Breast epithelium (tissue), 4 donors: ENCODE measurements around the gene ARHGAP44. TPM values are rescaled to one million over a fixed set of nuclear protein-coding genes. Genes with fewer than 3 reads are reported as not detected.
"Not testable (repeated sequence)": the region's sequence is repeated elsewhere in the genome, so short reads cannot be mapped to it uniquely, and the experiment has no call there.

ENCODE experiments used
- DNase-seq, 2 donors: peaks; one replicate each; pipeline ENCODE4 v3.0.0-alpha.2; 2019; ENCODE audit warnings: low spot score in 2 of 2
- H3K27ac ChIP-seq, 2 donors: fragments of 200-600 bp; sonication (generic) in 1 of 2; one replicate each; pipeline ENCODE4 v1.5.1; 2016 to 2019; ENCODE audit warnings: mild to moderate bottlenecking in 1 of 2
- H3K27me3 ChIP-seq, 2 donors: fragments of 200-600 bp; sonication (generic) in 1 of 2; one replicate each; pipeline versions ENCODE4 v1.5.1 to v1.6.0; 2017 to 2019; ENCODE audit warnings: control low read depth in 1 of 2, mild to moderate bottlenecking in 1 of 2
- H3K36me3 ChIP-seq: fragments of 200-600 bp; one replicate; pipeline ENCODE4 v1.5.1; 2019
- H3K4me1 ChIP-seq, 2 donors: fragments of 200-600 bp; sonication (generic); one replicate each; pipeline ENCODE4 v1.5.1; 2016 to 2019; ENCODE audit warnings: control low read depth in 1 of 2
- H3K4me3 ChIP-seq, 3 donors: fragments of 200-600 bp; sonication (generic); 1 replicate in 2 of 3; 2 replicates in 1 of 3; pipeline ENCODE4 v1.5.1; 2016 to 2019; ENCODE audit warnings: mild to moderate bottlenecking in 3 of 3, moderate library complexity in 2 of 3
- H3K9me3 ChIP-seq, 2 donors: fragments of 200-600 bp; sonication (generic) in 1 of 2; one replicate each; pipeline ENCODE4 v1.5.1; 2016 to 2019; ENCODE audit warnings: control low read depth in 1 of 2
- POLR2A ChIP-seq: fragments of 450-650 bp; IDR thresholded peaks from one replicate; pipeline ENCODE4 v1.6.1; 2016; ENCODE audit warnings: antibody characterized with exemption, mild to moderate bottlenecking, moderate library complexity
- POLR2AphosphoS5 ChIP-seq, 3 donors: sonication (generic); formaldehyde crosslinking; IDR thresholded peaks; one replicate each; pipeline ENCODE4 v1.6.1; 2017; ENCODE audit warnings: antibody characterized with exemption in 3 of 3
- intact Hi-C: fragments of 100-400 bp; cut with DNase I; formaldehyde crosslinking; loops from one replicate; pipeline ENCODE4 v1.15.1; 2023; ENCODE audit warnings: low total_unique reads
- total RNA-seq, 3 donors: library from RNA; depleted of rRNA; stranded (reverse); fragments of >200 nt; gene quantifications; one replicate each; pipeline ENCODE4 v1.1.0, GENCODE V29; 2016
- TF ChIP-seq, protein P1 (sequence below), 3 donors: fragments of 450-650 bp; IDR thresholded peaks; one replicate each; pipeline ENCODE4 v1.5.1; 2016 to 2017; ENCODE audit warnings: antibody characterized with exemption in 3 of 3, mild to moderate bottlenecking in 3 of 3, moderate library complexity in 3 of 3

The ARHGAP44 gene
- total RNA-seq, 3 donors from 2014 or later, result 2.4 to 13.0 (median 4.9) TPM

DNA sequence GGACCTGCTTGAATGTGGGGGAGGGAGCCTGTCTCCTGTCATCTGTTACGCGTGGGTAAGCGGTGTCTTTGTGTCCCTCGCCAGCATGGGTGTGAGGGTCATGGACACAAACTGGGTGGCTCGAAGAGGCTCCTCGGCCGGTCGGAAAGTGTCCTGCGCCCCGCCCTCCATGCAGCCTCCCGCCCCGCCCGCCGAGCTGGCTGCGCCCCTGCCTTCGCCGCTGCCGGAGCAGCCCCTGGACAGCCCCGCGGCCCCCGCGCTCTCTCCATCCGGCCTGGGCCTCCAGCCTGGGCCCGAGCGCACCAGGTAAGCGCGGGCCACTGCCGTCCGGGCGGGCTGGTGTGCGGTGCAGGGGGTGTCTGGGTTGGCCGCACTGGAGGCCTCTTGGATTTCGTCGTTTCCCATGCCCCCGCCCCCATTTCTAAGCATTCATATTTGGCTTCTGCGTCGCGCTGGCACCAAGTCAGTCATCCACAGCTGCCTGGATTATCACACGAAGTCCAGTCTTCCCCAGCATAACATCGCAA, 184.8 kb downstream of the ARHGAP44 start:
- TF ChIP-seq POLR2A, result no peak

DNA sequence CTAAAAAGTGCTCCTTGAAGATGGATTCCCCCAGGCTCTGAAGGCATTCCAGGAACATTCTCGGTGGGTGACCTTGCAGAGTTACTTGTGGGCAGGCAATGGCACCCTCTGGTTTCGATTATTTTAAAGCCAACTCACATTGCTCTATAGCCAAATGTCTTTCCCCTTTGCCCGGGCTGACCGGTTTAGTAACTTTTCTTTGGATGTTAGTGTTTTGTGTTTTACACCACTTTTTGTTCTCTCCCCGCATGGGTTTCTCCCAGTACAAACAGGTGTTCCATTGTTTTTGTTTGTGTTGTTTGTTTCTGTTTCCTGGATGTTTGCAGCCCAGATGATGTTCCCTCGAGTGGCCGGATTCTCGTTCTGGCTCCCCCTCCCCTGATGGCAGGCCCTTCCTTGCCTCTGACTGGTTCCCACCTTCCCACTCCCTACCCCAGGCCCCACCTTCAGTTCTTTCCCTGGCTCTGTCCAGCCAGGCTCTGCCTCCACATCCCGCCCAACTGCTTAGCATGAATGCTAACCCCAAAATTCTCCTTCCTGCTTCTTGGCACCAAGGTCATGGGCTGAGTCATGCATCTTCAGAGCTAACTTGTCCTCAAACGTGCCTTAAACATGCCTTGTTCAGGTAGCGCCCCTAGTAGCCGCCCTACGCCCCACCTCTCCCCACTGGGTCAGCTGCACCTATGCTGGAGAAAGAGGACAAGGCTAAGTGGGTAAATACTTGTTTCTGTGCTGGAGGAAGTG, 187.9 kb downstream of the ARHGAP44 start:
- TF ChIP-seq POLR2A, result no peak
- TF ChIP-seq, protein P1, sequence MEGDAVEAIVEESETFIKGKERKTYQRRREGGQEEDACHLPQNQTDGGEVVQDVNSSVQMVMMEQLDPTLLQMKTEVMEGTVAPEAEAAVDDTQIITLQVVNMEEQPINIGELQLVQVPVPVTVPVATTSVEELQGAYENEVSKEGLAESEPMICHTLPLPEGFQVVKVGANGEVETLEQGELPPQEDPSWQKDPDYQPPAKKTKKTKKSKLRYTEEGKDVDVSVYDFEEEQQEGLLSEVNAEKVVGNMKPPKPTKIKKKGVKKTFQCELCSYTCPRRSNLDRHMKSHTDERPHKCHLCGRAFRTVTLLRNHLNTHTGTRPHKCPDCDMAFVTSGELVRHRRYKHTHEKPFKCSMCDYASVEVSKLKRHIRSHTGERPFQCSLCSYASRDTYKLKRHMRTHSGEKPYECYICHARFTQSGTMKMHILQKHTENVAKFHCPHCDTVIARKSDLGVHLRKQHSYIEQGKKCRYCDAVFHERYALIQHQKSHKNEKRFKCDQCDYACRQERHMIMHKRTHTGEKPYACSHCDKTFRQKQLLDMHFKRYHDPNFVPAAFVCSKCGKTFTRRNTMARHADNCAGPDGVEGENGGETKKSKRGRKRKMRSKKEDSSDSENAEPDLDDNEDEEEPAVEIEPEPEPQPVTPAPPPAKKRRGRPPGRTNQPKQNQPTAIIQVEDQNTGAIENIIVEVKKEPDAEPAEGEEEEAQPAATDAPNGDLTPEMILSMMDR (IDR thresholded peaks at IDR 0.05), result no peak
- TF ChIP-seq POLR2AphosphoS5 (IDR thresholded peaks at IDR 0.05), result no peak
- peak in 1 of 2 donors; percentile 23 for DNase-seq
- H3K4me1 ChIP-seq, result no peaks in the 10 kb centered on the region
- no peaks in the 10 kb centered on the region for H3K9me3 ChIP-seq
- no peaks in the 10 kb centered on the region for H3K27me3 ChIP-seq
- no peaks in the 10 kb centered on the region for H3K36me3 ChIP-seq
- intact Hi-C loops, result no loop called here
- H3K27ac ChIP-seq, result no peak overlapping the region
- no peak overlapping the region for H3K4me3 ChIP-seq

More for the DNA sequence above, 184.8 kb downstream of the ARHGAP44 start:
- Histone ChIP-seq H3K4me3 (peak overlapping the region; percentile 22 to 66 (median 44)), H3K36me3 (no peaks in the 10 kb centered on the region), H3K9me3 (no peaks in the 10 kb centered on the region), H3K27ac (no peak overlapping the region), H3K27me3 (no peaks in the 10 kb centered on the region), H3K4me1 (no peaks in the 10 kb centered on the region)
- intact Hi-C loops, result no loop called here
- no peak for DNase-seq

DNA sequence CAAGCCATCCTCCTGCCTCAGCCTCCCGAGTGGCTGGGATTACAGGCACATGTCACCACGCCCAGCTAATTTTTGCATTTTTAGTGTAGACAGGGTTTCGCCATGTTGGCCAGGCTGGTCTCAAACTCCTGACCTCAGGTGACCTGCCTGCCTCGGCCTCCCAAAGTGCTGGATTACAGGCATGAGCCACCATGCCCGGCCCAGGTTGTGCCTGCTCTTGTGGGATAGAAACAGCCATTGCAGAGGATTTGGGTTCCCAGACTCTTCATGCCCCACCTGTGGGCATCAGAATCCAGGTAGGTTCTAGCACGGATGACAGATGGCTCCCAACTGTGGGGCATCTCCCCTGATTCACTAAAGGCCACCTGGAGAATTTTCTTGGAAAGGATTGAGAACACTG, 189.5 kb downstream of the ARHGAP44 start:
- H3K36me3 ChIP-seq, H3K27ac ChIP-seq, H3K9me3 ChIP-seq, H3K4me1 ChIP-seq, DNase-seq, H3K4me3 ChIP-seq, intact Hi-C loops, H3K27me3 ChIP-seq: not testable (repeated sequence)

DNA sequence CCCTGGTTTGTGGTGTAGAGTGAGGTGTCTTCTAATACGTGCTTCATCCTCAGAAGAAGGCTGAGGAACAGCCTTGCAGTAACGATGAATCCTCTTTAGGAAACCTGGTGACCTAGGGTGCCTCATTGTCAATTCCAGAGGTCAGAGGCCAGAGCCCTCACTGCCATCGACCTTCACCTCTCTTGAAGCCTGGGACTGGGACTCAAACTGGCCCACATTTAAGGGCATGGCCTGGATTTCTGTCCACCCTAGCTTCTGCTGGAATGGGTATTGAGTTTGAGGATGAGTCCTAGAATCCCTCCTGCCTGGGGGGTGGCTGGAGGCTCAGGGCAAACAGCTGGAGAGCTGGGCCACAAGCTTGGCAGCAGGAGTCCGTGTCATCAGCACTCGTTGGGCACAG, 189.9 kb downstream of the ARHGAP44 start:
- no peak overlapping the region for H3K27ac ChIP-seq
- H3K27me3 ChIP-seq, result no peaks in the 10 kb centered on the region
- no peaks in the 10 kb centered on the region for H3K9me3 ChIP-seq
- TF ChIP-seq POLR2AphosphoS5 (IDR thresholded peaks at IDR 0.05) (no peak), POLR2A (no peak)
- TF ChIP-seq, protein P1 (IDR thresholded peaks at IDR 0.05), result no peak
- H3K4me1 ChIP-seq, result no peaks in the 10 kb centered on the region
- intact Hi-C loops, result no loop called here
- DNase-seq, result no peak
- H3K36me3 ChIP-seq, result no peaks in the 10 kb centered on the region
- no peak overlapping the region for H3K4me3 ChIP-seq

DNA sequence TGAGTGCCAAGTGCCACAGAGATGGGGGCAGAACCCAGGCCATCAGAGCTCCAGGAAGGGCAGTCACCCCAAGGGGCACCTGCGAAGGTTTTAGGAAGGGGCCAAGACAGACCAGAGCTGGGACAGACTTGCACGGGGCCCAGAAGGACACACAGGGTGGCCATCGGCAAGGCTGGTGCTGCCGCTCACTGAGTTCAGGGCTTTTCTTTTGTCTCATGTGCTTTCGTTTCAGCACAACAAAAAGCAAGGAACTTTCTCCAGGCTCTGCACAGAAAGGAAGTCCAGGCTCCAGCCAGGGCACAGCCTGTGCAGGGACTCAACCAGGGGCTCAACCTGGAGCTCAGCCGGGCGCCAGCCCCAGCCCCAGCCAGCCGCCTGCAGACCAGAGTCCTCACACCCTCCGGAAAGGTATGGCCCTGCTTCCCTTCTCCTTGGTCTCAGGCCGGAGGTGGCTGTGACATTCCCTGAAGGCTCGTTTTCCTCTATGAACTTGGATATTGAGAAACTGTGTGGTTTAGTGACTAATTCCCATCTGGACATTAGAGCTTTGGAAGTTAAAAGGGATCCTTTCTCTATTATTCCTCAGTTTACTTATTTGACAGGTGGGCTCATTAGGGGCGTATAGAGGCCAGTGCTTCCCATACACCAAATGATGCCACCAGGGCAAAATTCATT, 190.7 kb downstream of the ARHGAP44 start:
- intact Hi-C loops, result no loop called here
- H3K27ac ChIP-seq, result no peak overlapping the region

More for the DNA sequence above, 190.7 kb downstream of the ARHGAP44 start:
- no peak for DNase-seq
- Histone ChIP-seq H3K4me3 (no peak overlapping the region), H3K36me3 (no peaks in the 10 kb centered on the region), H3K4me1 (peaks cover 0 to 3% of the 10 kb centered on the region in 2 donors), H3K27me3 (no peaks in the 10 kb centered on the region), H3K9me3 (no peaks in the 10 kb centered on the region)
- TF ChIP-seq, protein P1 (IDR thresholded peaks at IDR 0.05), result no peak
- TF ChIP-seq POLR2AphosphoS5 (IDR thresholded peaks at IDR 0.05) (no peak), POLR2A (no peak)
